ENCODE results near the gene PCLAF. TPM values are rescaled to one million over a fixed set of nuclear protein-coding genes. Genes with fewer than 3 reads are reported as not detected.

Gene PCLAF
- total and polyA plus RNA-seq, 2 of the 13 experiments (the other 11 are each of a cell fraction or from before 2014, with no cell fraction given), result 98.6 to 98.9 TPM

DNA sequence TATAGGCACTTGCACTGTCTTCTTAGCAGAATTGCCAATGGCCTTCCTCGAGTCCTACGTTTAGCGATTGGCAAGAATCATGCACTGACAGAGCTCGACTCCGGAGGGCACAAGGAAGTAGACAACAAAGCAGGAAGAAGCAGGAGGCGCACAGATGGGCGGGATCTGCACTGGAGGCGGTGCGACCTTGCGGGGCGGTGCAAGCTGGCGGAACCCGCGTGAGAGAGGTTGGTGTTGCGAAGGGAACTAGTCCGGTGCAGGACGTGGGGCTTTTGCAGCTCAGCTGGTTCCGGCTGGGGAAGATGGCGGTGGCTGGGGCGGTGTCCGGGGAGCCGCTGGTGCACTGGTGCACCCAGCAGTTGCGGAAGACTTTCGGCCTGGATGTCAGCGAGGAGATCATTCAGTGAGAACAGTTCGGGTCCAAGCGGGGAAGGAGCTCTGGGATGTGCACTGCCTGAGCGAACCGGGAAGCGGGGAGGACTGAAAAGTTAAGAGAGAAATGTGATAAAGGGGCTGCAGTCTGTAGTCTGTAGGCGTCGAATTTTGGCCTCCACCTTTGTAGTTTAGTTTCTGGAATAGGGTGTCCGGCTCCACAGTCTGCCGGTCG lies 6.4 kb upstream of the PCLAF start, which contains the start of gene TRIP4 (continued):
- TF ChIP-seq, protein P1, sequence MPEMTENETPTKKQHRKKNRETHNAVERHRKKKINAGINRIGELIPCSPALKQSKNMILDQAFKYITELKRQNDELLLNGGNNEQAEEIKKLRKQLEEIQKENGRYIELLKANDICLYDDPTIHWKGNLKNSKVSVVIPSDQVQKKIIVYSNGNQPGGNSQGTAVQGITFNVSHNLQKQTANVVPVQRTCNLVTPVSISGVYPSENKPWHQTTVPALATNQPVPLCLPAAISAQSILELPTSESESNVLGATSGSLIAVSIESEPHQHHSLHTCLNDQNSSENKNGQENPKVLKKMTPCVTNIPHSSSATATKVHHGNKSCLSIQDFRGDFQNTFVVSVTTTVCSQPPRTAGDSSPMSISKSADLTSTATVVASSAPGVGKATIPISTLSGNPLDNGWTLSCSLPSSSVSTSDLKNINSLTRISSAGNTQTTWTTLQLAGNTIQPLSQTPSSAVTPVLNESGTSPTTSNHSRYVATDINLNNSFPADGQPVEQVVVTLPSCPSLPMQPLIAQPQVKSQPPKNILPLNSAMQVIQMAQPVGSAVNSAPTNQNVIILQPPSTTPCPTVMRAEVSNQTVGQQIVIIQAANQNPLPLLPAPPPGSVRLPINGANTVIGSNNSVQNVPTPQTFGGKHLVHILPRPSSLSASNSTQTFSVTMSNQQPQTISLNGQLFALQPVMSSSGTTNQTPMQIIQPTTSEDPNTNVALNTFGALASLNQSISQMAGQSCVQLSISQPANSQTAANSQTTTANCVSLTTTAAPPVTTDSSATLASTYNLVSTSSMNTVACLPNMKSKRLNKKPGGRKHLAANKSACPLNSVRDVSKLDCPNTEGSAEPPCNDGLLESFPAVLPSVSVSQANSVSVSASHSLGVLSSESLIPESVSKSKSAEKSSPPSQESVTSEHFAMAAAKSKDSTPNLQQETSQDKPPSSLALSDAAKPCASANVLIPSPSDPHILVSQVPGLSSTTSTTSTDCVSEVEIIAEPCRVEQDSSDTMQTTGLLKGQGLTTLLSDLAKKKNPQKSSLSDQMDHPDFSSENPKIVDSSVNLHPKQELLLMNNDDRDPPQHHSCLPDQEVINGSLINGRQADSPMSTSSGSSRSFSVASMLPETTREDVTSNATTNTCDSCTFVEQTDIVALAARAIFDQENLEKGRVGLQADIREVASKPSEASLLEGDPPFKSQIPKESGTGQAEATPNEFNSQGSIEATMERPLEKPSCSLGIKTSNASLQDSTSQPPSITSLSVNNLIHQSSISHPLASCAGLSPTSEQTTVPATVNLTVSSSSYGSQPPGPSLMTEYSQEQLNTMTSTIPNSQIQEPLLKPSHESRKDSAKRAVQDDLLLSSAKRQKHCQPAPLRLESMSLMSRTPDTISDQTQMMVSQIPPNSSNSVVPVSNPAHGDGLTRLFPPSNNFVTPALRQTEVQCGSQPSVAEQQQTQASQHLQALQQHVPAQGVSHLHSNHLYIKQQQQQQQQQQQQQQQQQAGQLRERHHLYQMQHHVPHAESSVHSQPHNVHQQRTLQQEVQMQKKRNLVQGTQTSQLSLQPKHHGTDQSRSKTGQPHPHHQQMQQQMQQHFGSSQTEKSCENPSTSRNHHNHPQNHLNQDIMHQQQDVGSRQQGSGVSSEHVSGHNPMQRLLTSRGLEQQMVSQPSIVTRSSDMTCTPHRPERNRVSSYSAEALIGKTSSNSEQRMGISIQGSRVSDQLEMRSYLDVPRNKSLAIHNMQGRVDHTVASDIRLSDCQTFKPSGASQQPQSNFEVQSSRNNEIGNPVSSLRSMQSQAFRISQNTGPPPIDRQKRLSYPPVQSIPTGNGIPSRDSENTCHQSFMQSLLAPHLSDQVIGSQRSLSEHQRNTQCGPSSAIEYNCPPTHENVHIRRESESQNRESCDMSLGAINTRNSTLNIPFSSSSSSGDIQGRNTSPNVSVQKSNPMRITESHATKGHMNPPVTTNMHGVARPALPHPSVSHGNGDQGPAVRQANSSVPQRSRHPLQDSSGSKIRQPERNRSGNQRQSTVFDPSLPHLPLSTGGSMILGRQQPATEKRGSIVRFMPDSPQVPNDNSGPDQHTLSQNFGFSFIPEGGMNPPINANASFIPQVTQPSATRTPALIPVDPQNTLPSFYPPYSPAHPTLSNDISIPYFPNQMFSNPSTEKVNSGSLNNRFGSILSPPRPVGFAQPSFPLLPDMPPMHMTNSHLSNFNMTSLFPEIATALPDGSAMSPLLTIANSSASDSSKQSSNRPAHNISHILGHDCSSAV (CRISPR knock-in tag; IDR thresholded peaks at IDR 0.05; ENCODE audit: borderline replicate concordance), result no peak
- TF ChIP-seq IKZF1 (IDR thresholded peaks at IDR 0.05) (no peak), MAFF (IDR thresholded peaks at IDR 0.05; ENCODE audit: low read depth, low read length) (0 out of 2 replicates have a peak, but pooled peaks have one; percentile 9), KMT2A (CRISPR knock-in tag; IDR thresholded peaks at IDR 0.05) (peak; percentile 99), ZNF232 (CRISPR knock-in tag; IDR thresholded peaks at IDR 0.05; ENCODE audit: borderline replicate concordance) (0 out of 2 replicates have a peak, but pooled peaks have one; percentile 92), ZBTB38 (CRISPR knock-in tag; IDR thresholded peaks at IDR 0.05) (peak; percentile 98), ZNF788 (CRISPR knock-in tag; IDR thresholded peaks at IDR 0.05; ENCODE audit: borderline replicate concordance) (peak; percentile 100), PCBP1 (IDR thresholded peaks at IDR 0.05; ENCODE audit: borderline replicate concordance, low read depth, low read length) (peak; percentile 89; the same call in 1 of the 2 replicates), ZFP82 (CRISPR knock-in tag; IDR thresholded peaks at IDR 0.05; ENCODE audit: borderline replicate concordance) (peak; percentile 76; the same call in 1 of the 2 replicates)
- TF ChIP-seq, protein P2, sequence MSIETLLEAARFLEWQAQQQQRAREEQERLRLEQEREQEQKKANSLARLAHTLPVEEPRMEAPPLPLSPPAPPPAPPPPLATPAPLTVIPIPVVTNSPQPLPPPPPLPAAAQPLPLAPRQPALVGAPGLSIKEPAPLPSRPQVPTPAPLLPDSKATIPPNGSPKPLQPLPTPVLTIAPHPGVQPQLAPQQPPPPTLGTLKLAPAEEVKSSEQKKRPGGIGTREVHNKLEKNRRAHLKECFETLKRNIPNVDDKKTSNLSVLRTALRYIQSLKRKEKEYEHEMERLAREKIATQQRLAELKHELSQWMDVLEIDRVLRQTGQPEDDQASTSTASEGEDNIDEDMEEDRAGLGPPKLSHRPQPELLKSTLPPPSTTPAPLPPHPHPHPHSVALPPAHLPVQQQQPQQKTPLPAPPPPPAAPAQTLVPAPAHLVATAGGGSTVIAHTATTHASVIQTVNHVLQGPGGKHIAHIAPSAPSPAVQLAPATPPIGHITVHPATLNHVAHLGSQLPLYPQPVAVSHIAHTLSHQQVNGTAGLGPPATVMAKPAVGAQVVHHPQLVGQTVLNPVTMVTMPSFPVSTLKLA (IDR thresholded peaks at IDR 0.05), result peak; percentile 77
- TF ChIP-seq, protein P3, sequence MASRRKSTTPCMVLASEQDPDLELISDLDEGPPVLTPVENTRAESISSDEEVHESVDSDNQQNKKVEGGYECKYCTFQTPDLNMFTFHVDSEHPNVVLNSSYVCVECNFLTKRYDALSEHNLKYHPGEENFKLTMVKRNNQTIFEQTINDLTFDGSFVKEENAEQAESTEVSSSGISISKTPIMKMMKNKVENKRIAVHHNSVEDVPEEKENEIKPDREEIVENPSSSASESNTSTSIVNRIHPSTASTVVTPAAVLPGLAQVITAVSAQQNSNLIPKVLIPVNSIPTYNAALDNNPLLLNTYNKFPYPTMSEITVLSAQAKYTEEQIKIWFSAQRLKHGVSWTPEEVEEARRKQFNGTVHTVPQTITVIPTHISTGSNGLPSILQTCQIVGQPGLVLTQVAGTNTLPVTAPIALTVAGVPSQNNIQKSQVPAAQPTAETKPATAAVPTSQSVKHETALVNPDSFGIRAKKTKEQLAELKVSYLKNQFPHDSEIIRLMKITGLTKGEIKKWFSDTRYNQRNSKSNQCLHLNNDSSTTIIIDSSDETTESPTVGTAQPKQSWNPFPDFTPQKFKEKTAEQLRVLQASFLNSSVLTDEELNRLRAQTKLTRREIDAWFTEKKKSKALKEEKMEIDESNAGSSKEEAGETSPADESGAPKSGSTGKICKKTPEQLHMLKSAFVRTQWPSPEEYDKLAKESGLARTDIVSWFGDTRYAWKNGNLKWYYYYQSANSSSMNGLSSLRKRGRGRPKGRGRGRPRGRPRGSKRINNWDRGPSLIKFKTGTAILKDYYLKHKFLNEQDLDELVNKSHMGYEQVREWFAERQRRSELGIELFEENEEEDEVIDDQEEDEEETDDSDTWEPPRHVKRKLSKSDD (CRISPR knock-in tag; IDR thresholded peaks at IDR 0.05; ENCODE audit: low read depth), result peak; percentile 94

Data from HepG2 (cell line).